ENCODE data around the gene CMTM1.

The CMTM1 gene

DNA sequence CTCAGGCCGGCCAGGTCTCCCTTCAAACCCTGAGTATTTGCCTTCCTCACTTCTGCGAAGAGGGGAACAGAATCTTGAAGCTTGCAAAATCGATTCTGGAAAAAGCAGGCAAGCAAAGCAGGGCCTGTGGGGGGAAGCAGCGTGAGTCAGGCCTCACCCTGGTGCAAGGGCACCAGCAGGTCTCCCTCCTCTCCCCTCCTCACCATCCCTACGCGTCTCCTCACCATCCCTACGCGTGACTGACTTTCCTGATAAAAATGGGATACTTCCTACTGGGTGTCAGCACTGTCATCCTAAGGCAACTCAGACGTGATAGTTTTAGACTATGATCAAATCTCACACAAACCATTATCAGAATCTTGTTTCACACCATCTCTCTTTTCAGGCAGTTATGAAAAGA, 50.4 kb downstream of the CMTM1 start:
- H4K20me1 ChIP-seq (ENCODE audit: low read depth, low read length) = no peaks in the 10 kb centered on the region
- H3K9me2 ChIP-seq (replicated peaks; ENCODE audit: insufficient read depth, low read length) = no peaks in the 10 kb centered on the region
- H3K9me3 ChIP-seq (ENCODE audit: insufficient read depth, low read length) = no peaks in the 10 kb centered on the region
- H2AFZ ChIP-seq (ENCODE audit: low read depth, low read length, severe bottlenecking) = no peak overlapping the region
- H3K9ac ChIP-seq (ENCODE audit: low read length) = no peak overlapping the region
- H3F3A ChIP-seq (ENCODE audit: insufficient read depth) = no peaks in the 10 kb centered on the region
- TF ChIP-seq EZH2phosphoT487 (conservative IDR thresholded peaks at IDR 0.05; ENCODE audit: low read length) = no peak
- TF ChIP-seq, protein P1, sequence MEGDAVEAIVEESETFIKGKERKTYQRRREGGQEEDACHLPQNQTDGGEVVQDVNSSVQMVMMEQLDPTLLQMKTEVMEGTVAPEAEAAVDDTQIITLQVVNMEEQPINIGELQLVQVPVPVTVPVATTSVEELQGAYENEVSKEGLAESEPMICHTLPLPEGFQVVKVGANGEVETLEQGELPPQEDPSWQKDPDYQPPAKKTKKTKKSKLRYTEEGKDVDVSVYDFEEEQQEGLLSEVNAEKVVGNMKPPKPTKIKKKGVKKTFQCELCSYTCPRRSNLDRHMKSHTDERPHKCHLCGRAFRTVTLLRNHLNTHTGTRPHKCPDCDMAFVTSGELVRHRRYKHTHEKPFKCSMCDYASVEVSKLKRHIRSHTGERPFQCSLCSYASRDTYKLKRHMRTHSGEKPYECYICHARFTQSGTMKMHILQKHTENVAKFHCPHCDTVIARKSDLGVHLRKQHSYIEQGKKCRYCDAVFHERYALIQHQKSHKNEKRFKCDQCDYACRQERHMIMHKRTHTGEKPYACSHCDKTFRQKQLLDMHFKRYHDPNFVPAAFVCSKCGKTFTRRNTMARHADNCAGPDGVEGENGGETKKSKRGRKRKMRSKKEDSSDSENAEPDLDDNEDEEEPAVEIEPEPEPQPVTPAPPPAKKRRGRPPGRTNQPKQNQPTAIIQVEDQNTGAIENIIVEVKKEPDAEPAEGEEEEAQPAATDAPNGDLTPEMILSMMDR (IDR thresholded peaks at IDR 0.05; ENCODE audit: insufficient read depth, low read length, poor library complexity, severe bottlenecking) = no peak
- no peaks in the 10 kb centered on the region for H3K36me3 ChIP-seq (ENCODE audit: low read length)
- H3K79me2 ChIP-seq (ENCODE audit: insufficient read depth, low read length) = no peaks in the 10 kb centered on the region
- no peaks in the 10 kb centered on the region for H3K27me3 ChIP-seq (ENCODE audit: low read length)
- no peak overlapping the region for H3K4me3 ChIP-seq (ENCODE audit: insufficient read depth, low read length, poor library complexity, severe bottlenecking)
- no peak overlapping the region for H3K4me2 ChIP-seq (ENCODE audit: low read depth, low read length, poor library complexity, severe bottlenecking)
- no peak overlapping the region for H3K27ac ChIP-seq (ENCODE audit: low read depth, low read length)

DNA sequence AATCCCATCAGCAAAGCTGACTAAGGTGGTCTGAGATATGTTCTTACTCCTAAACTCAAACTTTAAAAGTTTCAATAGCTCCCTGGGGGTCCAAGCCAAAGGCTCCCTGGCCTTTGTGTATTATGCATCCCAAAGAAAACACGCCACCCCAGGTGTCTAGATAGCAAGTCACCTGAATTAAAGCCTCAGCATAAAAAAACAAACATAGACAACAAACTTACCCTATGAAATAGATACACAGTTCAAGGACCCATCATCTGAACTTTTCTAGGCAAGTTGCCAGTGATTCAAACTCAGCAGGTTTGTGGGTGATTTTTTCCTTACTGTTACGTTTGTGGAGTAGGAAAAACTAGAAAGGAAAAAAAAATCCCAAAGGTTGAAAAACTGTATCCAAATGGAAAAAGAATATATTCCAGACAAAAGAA, 50.8 kb downstream of the CMTM1 start:
- no peak overlapping the region for H3K9ac ChIP-seq (ENCODE audit: low read length)
- H3K4me2 ChIP-seq (ENCODE audit: low read depth, low read length, poor library complexity, severe bottlenecking) = no peak overlapping the region
- H3K4me3 ChIP-seq (ENCODE audit: insufficient read depth, low read length, poor library complexity, severe bottlenecking) = no peak overlapping the region
- H3K27ac ChIP-seq (ENCODE audit: low read depth, low read length) = no peak overlapping the region
- H3K9me3 ChIP-seq (ENCODE audit: insufficient read depth, low read length) = no peaks in the 10 kb centered on the region
- no peaks in the 10 kb centered on the region for H3F3A ChIP-seq (ENCODE audit: insufficient read depth)
- H2AFZ ChIP-seq (ENCODE audit: low read depth, low read length, severe bottlenecking) = no peak overlapping the region
- no peaks in the 10 kb centered on the region for H3K79me2 ChIP-seq (ENCODE audit: insufficient read depth, low read length)
- no peaks in the 10 kb centered on the region for H3K36me3 ChIP-seq (ENCODE audit: low read length)
- TF ChIP-seq, protein P1 (IDR thresholded peaks at IDR 0.05; ENCODE audit: insufficient read depth, low read length, poor library complexity, severe bottlenecking) = no peak
- no peak for TF ChIP-seq EZH2phosphoT487 (conservative IDR thresholded peaks at IDR 0.05; ENCODE audit: low read length)
- H3K27me3 ChIP-seq (ENCODE audit: low read length) = no peaks in the 10 kb centered on the region
- H4K20me1 ChIP-seq (ENCODE audit: low read depth, low read length) = no peaks in the 10 kb centered on the region
- H3K9me2 ChIP-seq (replicated peaks; ENCODE audit: insufficient read depth, low read length) = no peaks in the 10 kb centered on the region

DNA sequence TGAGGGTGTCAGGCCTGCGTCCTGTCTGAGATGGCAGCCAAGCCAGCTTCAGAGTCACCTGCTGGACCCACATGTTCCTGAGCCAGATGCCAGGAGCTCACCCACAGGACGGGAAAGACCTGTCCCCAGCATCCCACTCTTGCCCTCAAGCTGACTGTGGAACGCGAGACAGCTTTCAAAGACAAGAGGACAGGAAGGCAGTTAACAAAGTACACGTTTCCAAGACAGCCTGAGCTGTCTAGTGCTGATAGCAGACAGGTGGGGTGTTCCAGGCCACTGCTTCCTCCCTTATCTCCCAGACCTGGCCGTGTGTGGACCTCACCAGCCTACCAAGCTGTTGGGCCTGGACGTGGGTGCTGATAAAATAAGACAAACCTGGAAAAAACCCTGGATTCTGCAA, 51.5 kb downstream of the CMTM1 start:
- H3K79me2 ChIP-seq (ENCODE audit: insufficient read depth, low read length) = no peaks in the 10 kb centered on the region
- H2AFZ ChIP-seq (ENCODE audit: low read depth, low read length, severe bottlenecking) = no peak overlapping the region
- no peak overlapping the region for H3K27ac ChIP-seq (ENCODE audit: low read depth, low read length)
- H3F3A ChIP-seq (ENCODE audit: insufficient read depth) = no peaks in the 10 kb centered on the region
- H3K9me2 ChIP-seq (replicated peaks; ENCODE audit: insufficient read depth, low read length) = no peaks in the 10 kb centered on the region
- H3K9me3 ChIP-seq (ENCODE audit: insufficient read depth, low read length) = no peaks in the 10 kb centered on the region
- TF ChIP-seq, protein P1 (IDR thresholded peaks at IDR 0.05; ENCODE audit: insufficient read depth, low read length, poor library complexity, severe bottlenecking) = no peak
- no peak for TF ChIP-seq EZH2phosphoT487 (conservative IDR thresholded peaks at IDR 0.05; ENCODE audit: low read length)
- no peak overlapping the region for H3K4me2 ChIP-seq (ENCODE audit: low read depth, low read length, poor library complexity, severe bottlenecking)
- H3K9ac ChIP-seq (ENCODE audit: low read length) = no peak overlapping the region
- no peaks in the 10 kb centered on the region for H4K20me1 ChIP-seq (ENCODE audit: low read depth, low read length)
- H3K4me3 ChIP-seq (ENCODE audit: insufficient read depth, low read length, poor library complexity, severe bottlenecking) = no peak overlapping the region
- no peaks in the 10 kb centered on the region for H3K36me3 ChIP-seq (ENCODE audit: low read length)
- H3K27me3 ChIP-seq (ENCODE audit: low read length) = no peaks in the 10 kb centered on the region

All from SU-DHL-6 (cell line).